ENCODE results near the gene SCEL.

Gene SCEL

DNA sequence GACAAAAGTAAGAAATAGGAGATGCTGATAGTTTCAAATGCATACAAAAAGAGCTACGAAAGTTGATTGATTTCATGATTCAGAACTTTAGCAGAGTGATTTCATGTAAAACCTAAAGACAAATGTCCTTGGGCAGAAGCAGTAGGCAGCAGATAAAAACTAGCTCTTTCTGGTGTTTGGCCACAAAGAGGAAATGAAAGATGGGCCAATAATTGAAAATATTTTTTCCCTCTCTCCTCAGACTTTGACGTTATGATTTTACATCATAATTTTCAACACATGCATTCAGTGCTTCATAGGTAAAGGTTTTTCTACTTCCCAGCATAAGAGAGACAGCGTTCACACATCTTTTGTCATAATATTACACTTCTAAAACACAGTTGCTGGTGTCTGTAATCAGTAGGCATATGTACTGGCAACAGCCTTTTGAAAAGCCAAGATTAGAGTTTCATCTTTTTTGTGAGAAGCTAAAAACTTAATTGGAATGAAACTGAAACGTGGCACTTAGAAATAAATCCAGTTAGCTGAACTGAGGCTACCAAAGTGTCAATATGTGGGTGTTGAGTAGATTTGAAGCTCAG lies 9.3 kb downstream of the SCEL start:
- no peak for DNase-seq
- intact Hi-C loops (cut with DNase I): no loop called here

DNA sequence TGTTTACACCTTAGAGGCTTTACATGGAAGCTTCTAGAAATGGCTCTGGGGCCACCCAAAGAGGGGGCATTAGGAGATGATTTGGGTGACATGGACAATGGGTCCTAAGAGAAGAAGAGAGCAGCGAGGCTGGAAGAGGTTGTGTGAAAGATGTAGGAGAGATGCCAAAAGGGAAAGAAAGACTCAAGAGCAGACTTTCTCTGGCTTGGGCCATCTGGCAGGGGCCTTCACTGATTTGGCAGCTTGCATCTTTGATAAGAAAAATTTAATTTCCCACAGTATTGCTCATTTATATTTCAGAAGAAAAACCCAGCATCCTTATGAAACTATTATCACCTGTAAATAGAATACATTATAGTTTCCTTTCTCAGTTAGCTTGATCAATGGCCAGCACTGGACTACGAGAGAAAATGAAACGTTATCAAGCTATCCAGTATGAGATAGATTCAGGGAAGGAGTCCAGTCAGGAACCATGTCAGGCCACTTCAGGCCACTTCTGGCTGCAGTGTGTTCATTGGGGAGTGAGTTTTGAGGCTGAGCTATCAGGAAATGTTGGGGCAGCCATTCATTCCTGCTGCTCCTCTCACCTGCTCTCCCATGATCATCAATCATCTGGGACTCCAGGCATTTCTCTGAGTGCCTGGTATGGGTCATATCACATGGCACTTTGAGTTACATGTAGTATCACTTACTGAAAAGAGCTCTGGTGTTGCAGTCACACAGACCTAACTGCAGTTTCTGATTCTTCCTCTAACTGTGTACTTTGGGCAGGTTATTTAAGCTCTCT lies 10.3 kb downstream of the SCEL start:
- no peak for DNase-seq
- intact Hi-C loops (cut with DNase I): no loop called here

DNA sequence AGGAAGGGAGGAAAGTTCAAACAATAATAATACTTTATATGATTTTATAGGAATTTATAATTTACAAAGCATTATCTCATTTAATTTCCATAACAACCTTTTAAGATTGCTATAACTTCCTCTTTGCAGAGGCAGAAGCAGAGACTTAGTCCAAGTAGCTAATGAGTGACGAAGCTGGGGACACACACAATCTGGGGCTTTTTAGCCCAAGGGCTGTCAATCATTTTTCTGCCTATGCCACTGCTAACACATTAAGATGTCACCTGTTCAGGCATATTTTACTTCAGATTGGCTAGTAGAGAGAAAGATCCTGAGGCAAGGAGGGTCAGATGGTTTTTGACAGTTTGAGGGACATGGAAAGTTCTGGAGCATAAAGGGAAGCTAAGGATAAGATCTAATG lies 12.6 kb downstream of the SCEL start:
- no peak for DNase-seq
- intact Hi-C loops (cut with DNase I): no loop called here

DNA sequence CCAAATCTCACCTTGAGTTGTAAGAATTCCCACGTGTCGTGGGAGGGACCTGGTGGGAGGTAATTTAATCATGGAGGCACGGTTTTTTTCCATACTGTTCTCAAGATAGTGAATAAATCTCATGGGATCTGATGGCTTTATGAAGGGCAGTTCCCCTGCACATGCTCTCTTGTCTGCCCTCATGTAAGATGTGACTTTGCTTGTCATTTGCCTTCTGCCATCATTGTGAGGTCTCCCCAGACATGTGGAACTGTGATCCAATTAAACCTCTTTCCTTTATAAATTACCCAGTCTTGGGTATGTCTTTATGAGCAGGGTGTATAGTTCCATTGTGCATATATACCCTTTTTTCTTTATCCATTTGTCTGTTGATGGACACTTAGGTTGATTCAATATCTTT lies 13.1 kb downstream of the SCEL start:
- intact Hi-C loops (cut with DNase I): no loop called here
- DNase-seq: no peak

DNA sequence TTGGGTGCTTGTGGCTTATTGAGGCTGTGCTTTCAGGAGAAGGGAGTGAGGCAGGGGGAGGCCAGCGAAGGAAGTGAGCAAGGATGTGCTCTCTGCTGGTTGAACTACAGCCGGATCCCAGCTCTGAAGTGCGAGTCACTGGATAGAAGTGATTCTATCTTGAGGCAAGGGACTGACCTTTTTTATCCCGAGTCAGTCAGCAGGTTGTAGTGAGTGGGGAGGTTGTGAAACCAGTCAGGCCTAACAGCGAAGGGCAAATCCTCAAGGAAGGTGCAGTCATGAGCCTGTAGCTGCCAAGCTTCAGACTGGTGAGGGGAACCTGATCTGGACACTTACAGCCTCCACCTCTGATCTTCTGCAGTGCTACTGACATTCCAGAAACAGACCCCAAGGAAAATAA lies 18.6 kb downstream of the SCEL start:
- intact Hi-C loops (cut with DNase I): no loop called here
- DNase-seq: no peak

DNA sequence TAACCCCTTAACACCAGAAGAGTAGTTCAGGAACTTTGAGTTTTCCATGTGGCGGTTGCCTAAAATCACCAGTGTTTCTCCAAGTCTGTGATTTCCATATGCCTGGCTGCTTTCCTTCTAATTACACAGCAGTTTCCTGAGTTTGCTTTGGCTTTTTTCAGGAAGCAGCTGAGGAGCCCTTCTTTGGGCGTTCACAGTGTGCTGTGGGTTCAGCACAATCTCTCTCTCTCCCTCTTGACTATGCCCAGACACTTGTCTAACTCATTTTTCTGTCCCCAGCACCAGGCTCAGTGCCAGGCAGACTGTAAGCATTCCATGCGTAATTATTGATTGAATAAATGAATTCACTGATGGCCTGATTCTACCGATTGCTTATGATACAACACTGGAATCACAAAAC lies 19.7 kb downstream of the SCEL start:
- no peak for DNase-seq

DNA sequence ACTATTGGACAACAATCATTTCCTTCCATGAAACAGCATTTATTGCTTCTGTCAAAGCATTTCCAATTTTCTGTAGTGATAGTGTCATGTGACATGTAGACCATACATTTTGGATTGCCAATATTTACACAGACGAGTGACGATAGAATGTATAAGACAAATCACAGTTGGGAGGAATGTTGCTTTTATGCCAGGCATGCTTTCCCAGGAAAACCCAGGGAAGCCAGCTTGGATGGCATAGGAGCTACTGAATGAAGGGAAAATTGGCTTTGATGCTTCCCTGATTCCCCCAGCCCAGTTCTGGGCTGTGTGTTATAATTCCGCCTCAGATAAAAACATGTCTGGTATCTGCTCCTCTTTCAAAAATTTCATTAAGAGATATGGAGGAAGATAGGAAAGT lies 22.5 kb downstream of the SCEL start:
- intact Hi-C loops (cut with DNase I): no loop called here
- DNase-seq: no peak

More for the DNA sequence above, 19.7 kb downstream of the SCEL start:
- intact Hi-C loops (cut with DNase I): no loop called here

DNA sequence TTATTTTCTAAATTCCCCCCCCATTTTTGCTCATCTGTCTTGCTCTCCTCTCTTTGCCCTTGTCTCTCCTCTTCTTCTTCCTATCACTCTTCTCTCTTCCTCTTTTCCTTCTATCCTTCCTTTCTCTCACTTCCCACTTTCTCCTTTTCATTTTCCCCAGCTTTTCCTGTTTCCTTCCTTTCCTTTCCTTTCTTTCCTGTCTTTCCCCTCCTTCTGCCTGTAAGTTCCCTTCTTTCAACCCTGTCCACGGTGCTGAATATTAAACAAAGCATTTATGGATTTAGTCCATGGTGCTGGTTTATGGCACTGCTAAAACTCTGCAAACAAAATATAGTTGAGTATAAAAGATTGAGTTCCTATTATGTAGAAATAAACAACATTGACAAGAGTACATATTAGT lies 27.6 kb downstream of the SCEL start:
- intact Hi-C loops (cut with DNase I): no loop called here
- no peak for DNase-seq

DNA sequence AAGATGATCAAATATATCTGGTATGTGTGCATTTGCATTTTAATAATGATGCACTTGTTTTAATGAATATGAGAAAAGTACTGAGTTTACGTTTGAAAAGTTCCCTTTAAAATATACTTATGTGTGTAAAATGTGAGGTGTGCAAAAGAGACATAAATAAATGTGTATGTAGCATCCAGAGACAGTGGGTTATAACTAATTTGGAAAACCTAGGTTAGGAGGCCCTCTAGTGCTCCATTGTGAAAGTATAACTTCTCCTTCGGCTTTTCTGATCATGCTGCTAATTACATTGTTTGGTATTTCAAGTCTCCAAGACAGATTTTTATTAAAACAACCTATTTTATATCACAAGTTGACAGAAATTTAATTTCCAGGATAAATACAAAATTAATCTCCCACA lies 30.1 kb downstream of the SCEL start:
- peak in 4 of 42 donors; percentile 9 to 60 (median 18) for DNase-seq
- intact Hi-C loops (cut with DNase I): loop anchor here (5.0 kb wide), 1 partner anchor 73 kb away; no protein-coding TSS in a partner anchor

DNA sequence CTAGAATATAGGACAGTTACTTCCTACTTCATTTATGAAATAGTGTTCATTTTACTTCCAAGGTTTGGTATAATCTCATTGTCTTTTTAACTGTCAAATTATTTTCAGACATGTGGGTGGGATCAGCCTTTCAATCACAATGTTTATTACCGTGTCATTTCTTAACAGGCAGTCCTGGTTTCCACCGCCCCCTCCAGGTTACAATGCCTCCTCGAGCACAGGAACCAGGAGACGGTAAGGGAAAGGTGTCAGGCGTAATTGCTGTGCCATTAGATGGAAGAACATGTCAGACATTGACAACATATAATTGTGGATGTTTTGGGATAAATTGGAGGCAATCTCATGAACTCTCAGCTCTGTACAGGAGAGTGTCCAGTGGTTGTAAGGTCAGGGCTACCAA lies 36.5 kb downstream of the SCEL start:
- intact Hi-C loops (cut with DNase I): no loop called here

DNA sequence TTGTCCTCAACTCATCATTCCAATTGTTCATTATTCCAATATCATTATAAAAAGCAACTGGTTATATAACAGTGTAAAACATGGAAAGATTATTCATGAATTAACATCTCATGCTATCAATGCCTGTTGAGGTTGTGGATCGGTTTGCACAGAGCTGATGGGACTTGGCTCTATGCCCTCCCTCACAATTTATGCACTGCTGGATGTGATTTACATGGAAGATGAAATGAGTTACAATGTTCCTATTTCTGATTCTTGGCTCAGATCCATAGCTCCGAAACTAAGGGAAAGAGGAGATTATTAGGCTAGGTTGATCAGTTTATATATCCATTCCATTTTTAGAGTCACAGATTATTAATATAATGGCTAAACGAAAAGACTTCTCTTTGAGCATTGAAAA lies 38.6 kb downstream of the SCEL start:
- intact Hi-C loops (cut with DNase I): no loop called here
- peak in 35 of 42 donors; percentile 8 to 80 (median 52) for DNase-seq

More for the DNA sequence above, 36.5 kb downstream of the SCEL start:
- peak in 17 of 42 donors; percentile 9 to 70 (median 23) for DNase-seq

DNA sequence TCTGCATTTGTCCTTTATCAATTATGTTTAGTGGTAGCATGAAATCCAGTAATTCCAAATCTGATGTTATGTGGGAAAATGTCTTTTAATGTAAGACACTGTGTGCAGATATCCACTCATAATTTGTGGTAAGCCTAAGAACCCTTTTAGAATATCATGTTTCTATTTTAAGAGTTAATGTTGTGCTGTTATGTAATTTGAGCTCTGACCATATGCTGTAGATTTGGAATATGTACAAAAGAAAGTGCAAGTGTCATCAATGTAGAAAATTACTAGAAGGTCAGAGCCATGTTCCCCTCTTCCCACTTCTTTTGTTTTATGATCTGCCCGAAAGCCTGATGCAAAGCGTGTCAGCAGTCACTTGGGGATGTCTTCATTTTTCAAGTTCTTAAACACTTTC lies 44.5 kb downstream of the SCEL start:
- intact Hi-C loops (cut with DNase I): loop anchor here (5.0 kb wide), 1 partner anchor 172 kb away; no protein-coding TSS in a partner anchor
- DNase-seq: no peak

DNA sequence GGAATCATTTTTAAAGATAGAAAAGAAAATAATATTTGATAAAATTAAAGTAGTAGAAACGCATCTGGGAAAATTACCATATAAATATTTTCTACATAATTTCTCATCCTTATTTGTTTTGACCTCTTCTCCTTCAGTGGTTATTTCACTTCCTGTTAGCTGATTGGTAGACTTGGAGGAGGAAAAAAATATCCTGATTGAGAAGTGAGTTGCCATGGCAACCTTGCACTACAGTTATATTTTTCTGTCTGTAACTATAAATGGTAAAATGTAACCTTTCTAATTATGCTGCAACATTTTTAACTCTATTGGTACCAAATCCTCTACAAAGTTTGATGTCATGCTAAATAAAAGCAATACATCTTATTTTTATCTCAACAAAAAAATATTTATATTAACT lies 45.2 kb downstream of the SCEL start:
- DNase-seq: peak in 10 of 42 donors; percentile 14 to 66 (median 32)
- intact Hi-C loops (cut with DNase I): loop anchor here (5.0 kb wide), 1 partner anchor 172 kb away; no protein-coding TSS in a partner anchor

DNA sequence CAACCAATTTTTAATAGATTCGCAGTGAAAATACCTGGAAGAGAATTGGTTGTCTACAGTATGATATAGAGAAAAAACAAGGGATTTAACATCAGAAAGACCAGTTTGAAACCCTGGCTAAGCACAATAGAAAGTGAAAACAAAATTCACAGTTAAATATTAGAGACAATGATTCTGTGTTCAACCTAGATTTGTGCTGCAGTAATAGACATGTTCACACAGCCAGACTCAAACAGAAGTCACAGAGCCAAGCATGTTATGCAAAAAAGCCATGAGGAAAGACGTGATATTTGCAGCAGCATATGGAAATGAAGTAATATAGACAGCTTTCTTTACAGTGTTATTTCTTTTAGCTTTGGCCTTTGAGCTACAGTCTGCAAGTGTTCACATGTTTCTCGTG lies 48.1 kb downstream of the SCEL start:
- no peak for DNase-seq
- intact Hi-C loops (cut with DNase I): loop anchor here (5.0 kb wide), 1 partner anchor 169 kb away; no protein-coding TSS in a partner anchor

DNA sequence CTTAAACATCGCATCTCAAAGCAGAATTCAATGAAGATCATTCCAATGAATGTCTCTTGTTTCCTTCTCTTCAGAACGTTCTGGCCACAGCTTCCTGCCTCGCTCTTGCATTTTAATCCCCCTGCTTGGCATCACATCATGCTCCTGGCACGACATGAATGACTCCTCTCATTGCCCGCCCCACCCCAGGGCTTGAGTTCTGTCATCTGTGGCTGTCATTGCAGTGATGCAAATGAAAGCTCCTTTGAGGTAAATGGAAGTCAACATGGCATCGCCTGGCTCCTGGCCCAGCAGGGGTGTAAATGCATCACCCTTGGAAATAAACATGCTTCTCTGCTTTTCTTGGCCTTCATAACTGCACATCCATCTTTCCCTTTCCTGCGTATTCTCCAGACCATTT lies 48.6 kb downstream of the SCEL start:
- peak; percentile 76 to 95 (median 88) for DNase-seq
- intact Hi-C loops (cut with DNase I): loop anchor here (5.0 kb wide), 1 partner anchor 168 kb away; no protein-coding TSS in a partner anchor

DNA sequence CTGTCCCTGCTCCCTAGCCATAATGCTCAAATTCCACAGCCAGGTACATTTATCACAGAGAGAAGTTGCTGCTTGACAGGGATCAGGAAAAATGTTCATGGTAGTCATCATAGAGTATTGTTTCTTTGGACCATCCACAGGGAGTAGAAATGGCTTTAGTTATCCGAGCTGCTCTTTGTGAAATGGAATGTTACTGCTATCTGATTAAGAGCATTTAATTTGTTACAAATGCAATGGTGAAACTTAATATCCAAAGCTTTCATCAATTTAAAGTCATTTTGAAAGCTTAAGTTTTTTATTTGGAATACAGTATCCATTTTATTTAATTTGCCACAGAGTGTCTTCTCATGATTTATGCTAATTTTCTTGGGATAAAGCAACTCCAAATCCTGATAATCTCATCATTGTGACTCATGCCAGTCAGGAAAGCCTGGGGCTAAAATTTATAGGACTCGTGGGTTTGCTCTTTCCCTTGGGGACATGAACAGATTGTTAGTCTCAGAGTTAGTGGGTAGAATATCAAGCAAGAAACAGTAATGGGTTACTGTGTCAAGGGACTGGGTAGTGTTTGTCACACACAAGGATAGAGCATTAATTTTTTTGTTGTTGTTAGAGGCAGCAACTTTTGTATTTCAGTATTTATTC lies 59.8 kb downstream of the SCEL start:
- intact Hi-C loops (cut with DNase I): no loop called here
- no peak for DNase-seq

DNA sequence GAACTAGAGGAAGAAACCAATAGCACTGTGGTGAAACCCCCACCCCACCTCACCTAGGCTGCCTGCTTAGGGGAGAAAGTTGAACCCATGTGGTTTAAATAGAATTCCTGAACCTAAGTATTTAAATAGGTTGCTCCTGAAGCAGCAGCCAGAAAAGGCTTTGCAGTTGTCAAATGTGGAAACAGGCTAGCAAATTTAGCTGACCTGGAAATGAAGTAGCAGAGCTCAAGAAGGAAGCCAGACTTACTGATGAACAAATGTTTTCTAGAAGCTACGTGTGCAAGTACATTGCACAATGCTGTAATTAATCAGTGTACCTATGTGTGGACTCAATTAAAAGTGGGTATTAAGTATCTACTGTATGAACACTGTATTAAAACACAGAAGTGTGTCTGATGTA lies 61.3 kb downstream of the SCEL start:
- intact Hi-C loops (cut with DNase I): no loop called here
- DNase-seq: no peak

DNA sequence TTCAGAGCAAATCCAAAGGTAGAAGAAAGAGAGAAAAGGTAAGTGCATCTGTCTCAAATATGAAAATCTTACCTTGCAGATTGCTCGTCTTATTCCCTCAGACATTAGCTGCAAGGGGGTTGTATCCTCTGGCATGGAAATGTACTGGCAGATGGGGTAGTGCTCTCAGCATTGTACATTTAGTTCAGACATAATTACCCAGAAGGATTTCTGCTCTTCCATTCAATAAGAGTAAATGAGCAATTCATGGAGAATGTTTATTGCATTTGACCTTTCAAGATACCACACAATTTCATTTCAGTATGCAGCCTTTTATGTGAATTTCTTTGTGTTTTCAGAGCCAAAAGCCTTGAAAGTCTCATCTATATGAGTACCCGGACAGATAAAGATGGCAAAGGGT lies 63.8 kb downstream of the SCEL start:
- intact Hi-C loops (cut with DNase I): no loop called here
- DNase-seq: no peak

DNA sequence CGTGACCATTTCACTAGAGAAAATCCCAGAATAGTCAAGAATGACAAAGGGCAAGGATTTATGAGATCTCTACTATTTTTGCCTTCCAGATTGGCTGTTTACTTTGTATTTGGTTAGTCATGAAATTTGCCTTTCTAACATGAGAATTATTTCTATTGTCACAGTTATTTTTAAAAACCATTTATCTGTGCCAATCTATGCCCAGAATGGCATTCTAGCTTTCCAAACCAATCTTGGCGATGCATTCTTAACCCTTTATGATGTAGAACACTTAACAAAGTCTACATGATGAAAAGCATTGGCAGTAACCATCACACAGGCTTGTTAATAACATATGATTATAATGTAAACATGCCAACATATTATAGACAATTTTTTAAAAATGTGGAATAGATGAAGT lies 65.2 kb downstream of the SCEL start:
- DNase-seq: no peak
- intact Hi-C loops (cut with DNase I): no loop called here

DNA sequence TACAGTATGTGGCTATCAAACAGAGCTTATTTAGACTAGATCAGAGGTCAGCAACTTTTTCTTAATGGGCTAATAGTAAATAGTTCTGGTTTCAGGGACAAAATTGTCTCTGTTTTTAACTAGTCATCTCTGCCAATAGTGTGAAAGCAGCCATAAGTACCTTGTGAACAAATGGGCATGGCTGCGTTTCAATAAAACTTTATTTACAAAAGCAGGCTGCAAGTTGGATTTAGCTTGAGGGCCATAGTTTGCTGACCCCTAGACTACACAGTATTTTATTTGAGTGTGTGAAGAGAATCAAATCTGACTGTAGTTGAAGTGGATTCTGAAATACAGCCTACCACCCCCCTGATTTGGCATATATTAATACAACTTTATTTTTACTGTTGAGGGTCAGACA lies 75.6 kb downstream of the SCEL start:
- intact Hi-C loops (cut with DNase I): no loop called here
- no peak for DNase-seq

All from head of caudate nucleus (tissue), 42 donors.